ENCODE data around the gene GPR39. TPM values are rescaled to one million over a fixed set of nuclear protein-coding genes. Genes with fewer than 3 reads are reported as not detected.

The GPR39 gene
- total RNA-seq, 4 donors from 2014 or later, result 0.21 to 1.8 (median 0.22) TPM; not detected in 1

DNA sequence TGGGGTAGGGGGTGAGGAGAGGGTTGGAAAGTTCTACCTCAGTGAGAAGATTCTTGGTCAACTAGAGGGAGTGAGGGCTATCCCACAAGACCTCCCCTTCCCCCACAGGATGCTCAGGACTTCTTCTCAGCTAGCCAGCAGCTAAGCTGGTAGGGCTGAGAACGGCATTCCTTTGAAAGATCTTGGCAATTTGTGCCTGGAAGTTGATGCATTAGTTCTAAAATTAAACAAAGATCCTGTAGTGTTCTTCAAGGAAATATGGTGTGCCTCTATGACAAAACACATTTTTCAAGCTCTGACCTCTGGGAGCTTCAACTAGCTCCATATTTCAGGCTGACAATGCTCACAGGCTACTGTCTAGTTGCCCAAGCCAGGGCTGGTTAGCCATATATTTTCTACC, 251.1 kb downstream of the GPR39 start:
- H3K4me1 ChIP-seq, result peaks cover 0 to 38% (median 20%) of the 10 kb centered on the region in 4 donors
- H3K27me3 ChIP-seq, result peaks cover 3 to 33% of the 10 kb centered on the region in 2 donors
- no peaks in the 10 kb centered on the region for H3K36me3 ChIP-seq
- TF ChIP-seq EP300 (IDR thresholded peaks at IDR 0.05), result no peak
- TF ChIP-seq POLR2A (IDR thresholded peaks at IDR 0.05), result no peak
- TF ChIP-seq, protein P1, sequence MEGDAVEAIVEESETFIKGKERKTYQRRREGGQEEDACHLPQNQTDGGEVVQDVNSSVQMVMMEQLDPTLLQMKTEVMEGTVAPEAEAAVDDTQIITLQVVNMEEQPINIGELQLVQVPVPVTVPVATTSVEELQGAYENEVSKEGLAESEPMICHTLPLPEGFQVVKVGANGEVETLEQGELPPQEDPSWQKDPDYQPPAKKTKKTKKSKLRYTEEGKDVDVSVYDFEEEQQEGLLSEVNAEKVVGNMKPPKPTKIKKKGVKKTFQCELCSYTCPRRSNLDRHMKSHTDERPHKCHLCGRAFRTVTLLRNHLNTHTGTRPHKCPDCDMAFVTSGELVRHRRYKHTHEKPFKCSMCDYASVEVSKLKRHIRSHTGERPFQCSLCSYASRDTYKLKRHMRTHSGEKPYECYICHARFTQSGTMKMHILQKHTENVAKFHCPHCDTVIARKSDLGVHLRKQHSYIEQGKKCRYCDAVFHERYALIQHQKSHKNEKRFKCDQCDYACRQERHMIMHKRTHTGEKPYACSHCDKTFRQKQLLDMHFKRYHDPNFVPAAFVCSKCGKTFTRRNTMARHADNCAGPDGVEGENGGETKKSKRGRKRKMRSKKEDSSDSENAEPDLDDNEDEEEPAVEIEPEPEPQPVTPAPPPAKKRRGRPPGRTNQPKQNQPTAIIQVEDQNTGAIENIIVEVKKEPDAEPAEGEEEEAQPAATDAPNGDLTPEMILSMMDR (IDR thresholded peaks at IDR 0.05), result no peak
- DNase-seq (ENCODE audit: low spot score in 2 of 2), result no peak
- WGBS, 2 donors, result 32 to 42% methylated on average over 1 of the region's 1 CpG
- H3K4me3 ChIP-seq, result no peak overlapping the region
- H3K9me3 ChIP-seq, result no peaks in the 10 kb centered on the region
- H3K27ac ChIP-seq, result no peak overlapping the region

DNA sequence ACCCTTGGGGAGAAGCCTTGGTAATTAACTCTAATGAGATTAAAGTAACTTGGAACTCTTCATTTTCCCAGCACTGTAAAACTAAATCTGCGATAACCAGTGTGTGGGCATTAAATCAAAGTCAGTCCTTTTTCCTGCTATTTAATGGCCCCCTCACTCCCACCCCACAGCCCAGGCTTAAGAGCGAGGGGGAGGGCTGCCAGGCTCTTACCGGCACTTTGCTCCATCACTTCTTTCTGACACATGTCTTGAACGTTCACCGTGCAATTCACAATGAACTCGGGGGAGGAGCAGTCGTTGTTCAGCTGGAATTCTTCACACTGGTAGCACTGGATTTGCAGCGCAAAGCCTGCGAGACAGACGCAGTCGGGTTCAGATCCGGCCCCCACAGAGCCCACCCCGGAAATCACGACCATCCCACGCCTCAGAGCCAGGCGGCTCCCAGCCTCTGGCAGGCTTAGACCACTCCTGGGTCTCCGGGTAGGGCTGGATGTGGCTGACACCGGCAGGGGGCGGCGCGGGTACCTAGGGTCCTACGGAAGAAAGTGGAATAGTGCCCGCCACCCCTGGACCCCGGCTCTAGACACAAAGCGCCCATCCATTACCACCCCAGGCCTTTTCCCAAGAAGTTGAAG, 251.7 kb downstream of the GPR39 start:
- Histone ChIP-seq H3K36me3 (no peaks in the 10 kb centered on the region), H3K27ac (no peak overlapping the region), H3K4me3 (peak overlapping the region in 3 of 4 donors; percentile 9 to 60 (median 36)), H3K9me3 (no peaks in the 10 kb centered on the region), H3K4me1 (peaks cover 0 to 38% (median 20%) of the 10 kb centered on the region in 4 donors), H3K27me3 (peaks cover 3 to 33% of the 10 kb centered on the region in 2 donors)
- WGBS, 2 donors, result 13 to 23% methylated on average over 9 to 22 of the region's 25 CpGs
- DNase-seq (ENCODE audit: low spot score in 2 of 2), result no peak
- TF ChIP-seq, protein P1 (IDR thresholded peaks at IDR 0.05), result peak in 1 of 5 experiments; percentile 18
- TF ChIP-seq EP300 (IDR thresholded peaks at IDR 0.05), result no peak

DNA sequence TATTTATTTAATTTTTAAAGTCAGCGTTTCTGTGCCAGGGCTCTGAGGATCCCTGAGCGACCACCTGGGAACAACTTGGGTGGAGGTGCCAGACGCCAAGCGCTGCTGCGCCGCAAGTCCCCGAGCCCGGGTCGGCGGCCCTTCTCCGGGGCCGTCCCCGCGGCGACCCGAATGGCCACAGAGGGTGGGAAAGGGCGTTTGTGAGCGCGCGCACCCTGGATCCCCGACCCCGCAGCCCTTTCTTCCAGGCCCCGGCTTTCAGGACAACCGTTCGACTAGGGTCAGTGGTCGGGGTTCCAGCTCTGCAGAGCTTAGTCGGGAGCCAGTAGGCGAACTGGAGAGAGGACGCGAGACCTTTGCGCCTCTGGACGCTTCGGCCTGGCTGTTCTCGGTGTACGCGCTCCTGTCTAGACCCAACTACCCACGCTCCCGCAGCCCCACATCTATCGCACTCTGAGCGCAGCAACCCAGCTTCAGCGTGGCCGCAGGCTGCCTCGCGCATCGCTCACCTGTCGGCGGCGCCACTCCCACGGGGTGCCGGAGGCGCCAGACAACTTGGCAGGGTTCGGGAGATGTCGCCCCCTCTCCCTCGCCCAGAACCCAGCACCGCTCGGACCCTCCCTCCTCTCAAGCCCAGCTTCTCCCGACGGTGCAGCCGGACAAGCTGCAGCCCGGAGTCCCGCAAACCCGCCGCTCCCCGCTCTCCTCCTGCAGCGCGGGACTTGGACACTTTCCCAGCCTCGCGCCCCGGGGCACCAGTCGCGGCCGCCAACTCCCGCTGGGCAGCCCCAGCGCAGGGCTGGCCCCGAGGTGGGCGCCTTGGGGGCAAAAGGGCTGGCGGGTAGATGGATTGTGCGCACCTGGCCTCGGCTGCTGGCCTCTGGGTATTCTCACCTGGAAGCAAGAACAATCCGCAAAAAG, 252.6 kb downstream of the GPR39 start:
- DNase-seq (ENCODE audit: low spot score in 2 of 2), result no peak
- peak overlapping the region in 1 of 4 donors; percentile 29 for H3K27ac ChIP-seq
- peaks cover 3 to 33% of the 10 kb centered on the region in 2 donors for H3K27me3 ChIP-seq
- TF ChIP-seq, protein P1 (IDR thresholded peaks at IDR 0.05), result no peak
- TF ChIP-seq EP300 (IDR thresholded peaks at IDR 0.05) (no peak), POLR2A (IDR thresholded peaks at IDR 0.05) (no peak)
- H3K4me3 ChIP-seq, result peak overlapping the region; percentile 36 to 60 (median 53)
- H3K9me3 ChIP-seq, result no peaks in the 10 kb centered on the region
- WGBS, 2 donors, result 2 to 3% methylated on average over 49 to 57 of the region's 80 CpGs
- H3K36me3 ChIP-seq, result no peaks in the 10 kb centered on the region
- peaks cover 0 to 38% (median 20%) of the 10 kb centered on the region in 4 donors for H3K4me1 ChIP-seq

DNA sequence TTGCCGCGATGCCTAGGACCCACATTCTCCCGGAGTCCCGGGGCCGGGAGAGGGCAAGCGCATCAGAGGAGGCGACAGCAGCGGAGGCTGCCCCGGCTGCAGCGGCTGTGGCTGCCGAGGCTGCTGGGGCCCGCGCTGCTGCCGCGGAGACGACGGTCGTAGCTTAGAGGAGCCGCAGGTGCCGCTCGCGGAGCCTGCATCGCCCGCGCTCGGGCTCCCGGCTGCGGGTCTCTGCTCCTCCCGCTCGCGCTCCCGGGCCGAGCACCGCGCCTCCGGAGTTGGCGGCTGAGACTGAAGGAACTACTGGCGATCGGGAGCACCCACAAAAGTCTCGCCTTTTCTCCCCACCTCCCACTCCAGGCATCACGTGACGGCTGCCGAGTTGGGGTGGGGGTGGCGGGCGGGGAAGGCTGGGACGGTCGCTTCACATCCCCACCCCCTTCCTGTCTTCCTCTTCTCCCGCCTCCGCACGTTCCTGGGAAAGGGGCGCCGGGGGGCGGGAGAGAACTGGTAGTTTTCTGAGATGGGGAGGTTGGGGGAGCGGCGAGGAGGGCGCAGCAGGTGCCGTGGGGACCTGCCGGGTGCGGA, 253.4 kb downstream of the GPR39 start, which contains the start of gene LYPD1:
Gene LYPD1, minus strand, starts transcription at position 298 of the 588 bp plus-strand sequence. Its CDS starts 273 bp downstream, at position 25.
- Histone ChIP-seq H3K27me3 (peaks cover 3 to 33% of the 10 kb centered on the region in 2 donors), H3K9me3 (no peaks in the 10 kb centered on the region), H3K36me3 (no peaks in the 10 kb centered on the region), H3K4me3 (peak within 1 kb of the TSS; percentile 36 to 60 (median 53)), H3K4me1 (peaks cover 0 to 38% (median 20%) of the 10 kb centered on the region in 4 donors), H3K27ac (peak within 1 kb of the TSS in 1 of 4 donors; percentile 29)
- no peak for TF ChIP-seq POLR2A (IDR thresholded peaks at IDR 0.05)
- no peak for TF ChIP-seq EP300 (IDR thresholded peaks at IDR 0.05)
- TF ChIP-seq, protein P1 (IDR thresholded peaks at IDR 0.05), result no peak
- 0 to 2% methylated on average over 25 to 54 of the region's 59 CpGs for WGBS, 2 donors
- DNase-seq (ENCODE audit: low spot score in 2 of 2), result no peak

All from tibial nerve (tissue), 4 donors.